ENCODE measurements around the gene TBC1D3B.
"Not testable (repeated sequence)": the region's sequence is repeated elsewhere in the genome, so short reads cannot be mapped to it uniquely, and the experiment has no call there.

The TBC1D3B gene

GRCh38 chr17:36197387-36197703, 20.9 kb upstream of the TBC1D3B start:
- TF ChIP-seq CTCF (conservative IDR thresholded peaks at IDR 0.05; ENCODE audit: low read depth, low read length) = no peak
- no peak overlapping the region for H3K4me3 ChIP-seq (ENCODE audit: low read depth, low read length)
- peak; percentile 18 for DNase-seq (ENCODE audit: low read depth)

DNA sequence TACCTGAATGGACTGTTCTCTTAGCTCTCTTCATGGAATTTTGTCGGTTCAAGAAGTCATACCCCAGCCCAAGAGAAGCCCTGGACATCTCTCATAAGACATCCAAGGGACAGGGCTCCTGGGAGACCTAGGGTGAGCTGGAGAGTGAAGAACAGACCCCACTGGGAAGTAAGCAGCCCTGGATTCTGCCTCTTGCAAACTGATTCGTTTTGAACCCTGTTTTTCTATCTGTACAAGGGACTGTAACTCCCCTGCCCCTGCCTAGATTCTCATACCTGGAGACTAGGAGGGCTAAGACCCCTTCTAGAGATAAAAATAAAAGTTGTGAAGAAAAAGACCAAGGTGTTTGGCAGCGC, 19.7 kb upstream of the TBC1D3B start:
- no peak overlapping the region for H3K4me3 ChIP-seq (ENCODE audit: low read depth, low read length)
- DNase-seq (ENCODE audit: low read depth) = no peak
- TF ChIP-seq CTCF (conservative IDR thresholded peaks at IDR 0.05; ENCODE audit: low read depth, low read length) = no peak

- peak; percentile 20 for DNase-seq (ENCODE audit: low read depth)
- TF ChIP-seq CTCF (conservative IDR thresholded peaks at IDR 0.05; ENCODE audit: low read depth, low read length) = no peak
- no peak overlapping the region for H3K4me3 ChIP-seq (ENCODE audit: low read depth, low read length)
Measured at GRCh38 chr17:36195434-36196130, 19.1 kb upstream of the TBC1D3B start.

DNA sequence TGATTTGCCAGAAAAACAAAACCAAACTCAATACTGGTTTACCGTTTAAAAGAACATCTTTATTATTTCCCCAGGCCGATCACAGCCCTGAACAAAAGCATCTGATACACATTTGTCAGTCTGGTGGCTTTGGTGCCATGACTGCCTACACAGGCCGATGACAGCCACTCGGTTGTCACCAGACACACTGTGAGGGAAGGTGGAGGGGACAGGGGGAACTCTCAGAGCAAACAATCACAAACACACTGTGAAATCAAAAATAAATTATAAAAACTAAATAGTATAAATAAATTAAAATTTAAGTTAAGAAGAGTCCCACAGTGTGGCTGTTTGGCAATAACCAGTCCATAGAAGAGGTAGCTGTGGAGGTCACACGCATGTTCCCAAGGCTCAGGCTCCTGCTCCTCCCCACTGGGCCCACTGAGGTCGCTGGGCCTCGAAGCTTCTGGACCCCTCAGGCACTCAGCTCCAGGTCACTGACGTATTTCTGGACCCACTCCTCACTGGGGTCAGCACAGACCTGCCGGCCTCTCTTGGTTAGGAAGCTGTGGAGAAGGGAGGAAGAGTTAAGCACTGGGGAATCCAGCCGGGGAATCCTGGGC, 18.5 kb upstream of the TBC1D3B start:
- not testable (repeated sequence) for H3K4me3 ChIP-seq (ENCODE audit: low read depth, low read length); DNase-seq (ENCODE audit: low read depth)

DNA sequence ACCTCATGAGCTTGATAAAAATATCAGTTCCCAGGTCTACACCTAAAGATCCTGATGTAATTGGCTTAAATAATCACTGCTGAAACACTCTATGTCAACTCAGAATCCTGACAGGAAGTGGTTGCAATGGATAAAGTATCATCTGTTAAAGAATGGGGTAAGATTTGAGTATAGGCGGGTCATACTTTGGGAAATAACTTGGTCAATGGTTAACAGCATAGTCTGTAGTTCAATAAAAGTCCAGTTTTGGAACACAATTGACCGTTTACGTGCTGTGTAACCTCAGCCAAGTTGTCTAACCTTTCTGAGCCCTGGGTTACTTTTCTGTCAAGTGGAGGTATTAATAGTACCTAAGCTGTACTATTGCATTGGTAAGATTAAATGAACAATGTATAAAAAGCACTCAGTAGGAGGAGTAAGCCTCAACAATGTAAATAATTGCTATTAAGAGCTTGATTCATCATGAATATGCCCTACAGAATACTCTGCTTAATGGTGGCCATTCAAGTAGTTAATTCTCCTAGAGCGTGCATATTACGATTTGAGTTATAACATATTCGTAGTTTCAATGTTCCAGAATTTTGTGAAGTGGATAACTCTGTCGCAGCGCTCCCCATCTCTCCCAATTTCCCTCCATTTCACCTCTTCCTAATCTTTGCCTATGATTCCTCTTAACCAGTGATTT, 17.9 kb upstream of the TBC1D3B start:
- not testable (repeated sequence) for H3K4me3 ChIP-seq (ENCODE audit: low read depth, low read length); DNase-seq (ENCODE audit: low read depth)

DNA sequence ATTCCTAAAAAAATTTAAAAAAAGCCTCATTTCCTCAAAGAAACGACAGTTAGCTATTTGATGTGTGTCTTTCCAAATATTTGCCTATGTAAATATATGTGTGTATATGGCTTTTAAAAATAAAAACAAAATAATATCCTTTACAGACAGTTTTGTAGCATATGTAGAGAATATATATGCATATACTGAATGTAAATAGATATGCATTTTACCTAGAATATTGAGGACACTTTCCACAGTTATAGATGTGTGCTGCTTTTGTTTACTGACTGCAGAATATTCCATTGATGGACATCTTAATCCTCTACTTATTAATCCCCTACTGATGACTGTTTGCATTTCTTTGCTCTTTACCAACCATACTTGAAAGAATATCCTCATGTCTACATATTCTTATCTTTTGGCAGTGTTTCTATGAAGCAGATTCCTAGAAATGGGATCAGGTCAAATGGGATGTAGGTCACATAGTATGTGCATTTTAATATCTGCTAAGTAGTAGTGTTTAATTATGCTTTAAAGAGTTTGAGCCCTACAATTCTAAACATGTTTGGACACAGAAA, 16.9 kb upstream of the TBC1D3B start:
- TF ChIP-seq CTCF (conservative IDR thresholded peaks at IDR 0.05; ENCODE audit: low read depth, low read length) = no peak
- DNase-seq (ENCODE audit: low read depth) = no peak
- no peak overlapping the region for H3K4me3 ChIP-seq (ENCODE audit: low read depth, low read length)

- not testable (repeated sequence) for H3K4me3 ChIP-seq (ENCODE audit: low read depth, low read length); DNase-seq (ENCODE audit: low read depth)
Measured at GRCh38 chr17:36190549-36191330, 14.3 kb upstream of the TBC1D3B start.

- DNase-seq (ENCODE audit: low read depth) = not testable (repeated sequence)
Measured at GRCh38 chr17:36189993-36190392, 13.6 kb upstream of the TBC1D3B start.

More at GRCh38 chr17:36189993-36190392, 13.6 kb upstream of the TBC1D3B start:
- not testable (repeated sequence) for H3K4me3 ChIP-seq (ENCODE audit: low read depth, low read length)
